HEK293 (cell line): Measurements from ENCODE around the gene MAGI1.
A peak's percentile ranks its signal among the peaks of the same experiment; 100 is the strongest.

ENCODE experiments used
- CTCF ChIA-PET: fragments of 350-600 bp; formaldehyde crosslinking; extraction: SDS; loops from one replicate; lab custom pipeline; 2021; ENCODE audit warnings: antibody characterized with exemption; lab: Yijun Ruan, JAX
- POLR2A ChIA-PET: fragments of 300-600 bp; formaldehyde crosslinking; extraction: SDS; loops from one replicate; lab custom pipeline; 2020; ENCODE audit warnings: antibody characterized with exemption, inconsistent platforms; lab: Yijun Ruan, JAX
- H3K27ac ChIP-seq: fragments of 200-500 bp; sonication (Bioruptor generic); 2 replicates; pipeline ENCODE4 v1.5.1; 2014; ENCODE audit warnings: low read depth, low read length, control low read depth, inconsistent platforms; ENCODE audit errors: extremely low read depth
- H3K36me3 ChIP-seq, 2 experiments: fragments of 200-500 bp in 1 of 2; sonication (Bioruptor generic) in 1 of 2; 1 replicate in 1 of 2; 2 replicates in 1 of 2; pipeline ENCODE4 v1.5.1; 2014 to 2017; ENCODE audit warnings: inconsistent platforms in 2 of 2, low read length in 2 of 2; ENCODE audit not compliant: control insufficient read depth in 2 of 2, insufficient read depth in 1 of 2
- H3K4me1 ChIP-seq: fragments of 200-500 bp; sonication (Bioruptor generic); 2 replicates; pipeline ENCODE4 v1.5.1; 2014; ENCODE audit warnings: mild to moderate bottlenecking, low read length, inconsistent platforms; ENCODE audit not compliant: control insufficient read depth, insufficient read depth
- H3K4me3 ChIP-seq: 2 replicates; pipeline ENCODE4 v1.5.1; 2011; ENCODE audit warnings: low read depth, mild to moderate bottlenecking, control low read depth, low read length, moderate library complexity
- H3K9me3 ChIP-seq: fragments of 200-500 bp; sonication (Bioruptor generic); 2 replicates; pipeline ENCODE4 v1.5.1; 2014; ENCODE audit warnings: low read depth, low read length, inconsistent platforms; ENCODE audit not compliant: control insufficient read depth, insufficient read depth
- GLI2 ChIP-seq: fragments of 450-650 bp; formaldehyde crosslinking; IDR thresholded peaks from 2 replicates; pipeline ENCODE4; 2017; ENCODE audit warnings: missing biosample characterization, missing genetic modification characterization, low read depth, borderline replicate concordance
- HOXA7 ChIP-seq: sonication (generic); formaldehyde crosslinking; IDR thresholded peaks from 2 replicates; pipeline ENCODE4 v1.8.1; 2022; ENCODE audit warnings: missing genetic modification reagents, borderline replicate concordance
- KLF8 ChIP-seq: fragments of 450-650 bp; formaldehyde crosslinking; IDR thresholded peaks from 2 replicates; pipeline ENCODE4 v1.5.1; 2016; ENCODE audit warnings: missing biosample characterization, missing genetic modification characterization
- REPIN1 ChIP-seq: fragments of 450-650 bp; formaldehyde crosslinking; IDR thresholded peaks from 2 replicates; pipeline ENCODE4 v1.5.1; 2017; ENCODE audit warnings: missing biosample characterization, missing genetic modification characterization, low read depth
- ZBTB1 ChIP-seq: fragments of 450-650 bp; formaldehyde crosslinking; IDR thresholded peaks from 2 replicates; pipeline ENCODE4 v1.5.1; 2016; ENCODE audit warnings: missing biosample characterization, missing genetic modification characterization
- ZBTB7A ChIP-seq: fragments of 450-650 bp; formaldehyde crosslinking; IDR thresholded peaks from 2 replicates; pipeline ENCODE4 v1.5.1; 2016; ENCODE audit warnings: low read depth, missing biosample characterization, missing genetic modification characterization
- ZBTB8A ChIP-seq: fragments of 450-650 bp; formaldehyde crosslinking; IDR thresholded peaks from 2 replicates; pipeline ENCODE4 v1.5.1; 2016; ENCODE audit warnings: missing biosample characterization, missing genetic modification characterization
- ZFHX2 ChIP-seq: fragments of 450-650 bp; formaldehyde crosslinking; conservative IDR thresholded peaks from 2 replicates; pipeline ENCODE4 v1.5.1; 2016; ENCODE audit warnings: missing biosample characterization, missing genetic modification characterization
- ZNF121 ChIP-seq: fragments of 450-650 bp; formaldehyde crosslinking; IDR thresholded peaks from 2 replicates; pipeline ENCODE4 v1.5.1; 2016; ENCODE audit warnings: missing biosample characterization, missing genetic modification characterization
- ZNF16 ChIP-seq: fragments of 450-650 bp; formaldehyde crosslinking; IDR thresholded peaks from 2 replicates; pipeline ENCODE4 v1.5.1; 2016; ENCODE audit warnings: low read depth, missing biosample characterization, missing genetic modification characterization
- ZNF214 ChIP-seq: fragments of 450-650 bp; formaldehyde crosslinking; IDR thresholded peaks from 2 replicates; pipeline ENCODE4 v1.5.1; 2017; ENCODE audit warnings: missing biosample characterization, mild to moderate bottlenecking, missing genetic modification characterization, borderline replicate concordance
- ZNF223 ChIP-seq: fragments of 450-650 bp; formaldehyde crosslinking; IDR thresholded peaks from 2 replicates; pipeline ENCODE4 v1.5.1; 2016; ENCODE audit warnings: missing biosample characterization, missing genetic modification characterization
- ZNF302 ChIP-seq: fragments of 450-650 bp; formaldehyde crosslinking; IDR thresholded peaks from 2 replicates; pipeline ENCODE4 v1.5.1; 2016; ENCODE audit warnings: missing biosample characterization, missing genetic modification characterization, low read depth
- ZNF391 ChIP-seq: fragments of 450-650 bp; formaldehyde crosslinking; IDR thresholded peaks from 2 replicates; pipeline ENCODE4 v1.5.1; 2016; ENCODE audit warnings: low read depth, missing biosample characterization, missing genetic modification characterization, borderline replicate concordance
- ZNF404 ChIP-seq: fragments of 450-650 bp; formaldehyde crosslinking; IDR thresholded peaks from 2 replicates; pipeline ENCODE4 v1.5.1; 2017; ENCODE audit warnings: missing biosample characterization, missing genetic modification characterization
- ZNF510 ChIP-seq: fragments of 450-650 bp; formaldehyde crosslinking; IDR thresholded peaks from 2 replicates; pipeline ENCODE4 v1.5.1; 2018; ENCODE audit warnings: mild to moderate bottlenecking, missing genetic modification characterization, missing biosample characterization; ENCODE audit not compliant: insufficient replicate concordance
- ZNF548 ChIP-seq: fragments of 450-650 bp; formaldehyde crosslinking; IDR thresholded peaks from 2 replicates; pipeline ENCODE4 v1.5.1; 2016; ENCODE audit warnings: missing biosample characterization, missing genetic modification characterization
- ZNF629 ChIP-seq: fragments of 450-650 bp; formaldehyde crosslinking; IDR thresholded peaks from 2 replicates; pipeline ENCODE4 v1.5.1; 2017; ENCODE audit warnings: missing biosample characterization, missing genetic modification characterization
- ZNF660 ChIP-seq: fragments of 450-650 bp; IDR thresholded peaks from 2 replicates; pipeline ENCODE4 v1.5.1; 2018; ENCODE audit warnings: missing biosample characterization, mild to moderate bottlenecking, missing genetic modification characterization
- ZNF777 ChIP-seq: fragments of 450-650 bp; formaldehyde crosslinking; IDR thresholded peaks from 2 replicates; pipeline ENCODE4 v1.5.1; 2017; ENCODE audit warnings: missing biosample characterization, missing genetic modification characterization, borderline replicate concordance
- TF ChIP-seq, protein P1 (sequence below): fragments of 450-650 bp; formaldehyde crosslinking; IDR thresholded peaks from 2 replicates; pipeline ENCODE4 v1.5.1; 2017; ENCODE audit warnings: missing biosample characterization, missing genetic modification characterization
- TF ChIP-seq, protein P2 (sequence below): fragments of 450-650 bp; formaldehyde crosslinking; IDR thresholded peaks from 2 replicates; pipeline ENCODE4 v1.5.1; 2016; ENCODE audit warnings: missing biosample characterization, missing genetic modification characterization
- TF ChIP-seq, protein P3 (sequence below): fragments of 450-650 bp; formaldehyde crosslinking; IDR thresholded peaks from 2 replicates; pipeline ENCODE4 v1.5.1; 2016; ENCODE audit warnings: missing biosample characterization, missing genetic modification characterization, low read depth
- TF ChIP-seq, protein P4 (sequence below): fragments of 450-650 bp; formaldehyde crosslinking; IDR thresholded peaks from 2 replicates; pipeline ENCODE4 v1.5.1; 2016; ENCODE audit warnings: missing biosample characterization, missing genetic modification characterization
- TF ChIP-seq, protein P5 (sequence below): sonication (generic); formaldehyde crosslinking; IDR thresholded peaks from 2 replicates; pipeline ENCODE4 v1.8.1; 2022; ENCODE audit warnings: mild to moderate bottlenecking, moderate library complexity, missing genetic modification reagents
- TF ChIP-seq, protein P6 (sequence below): fragments of 450-650 bp; formaldehyde crosslinking; IDR thresholded peaks from 2 replicates; pipeline ENCODE4 v1.5.1; 2016; ENCODE audit warnings: missing biosample characterization, missing genetic modification characterization

The MAGI1 gene

DNA sequence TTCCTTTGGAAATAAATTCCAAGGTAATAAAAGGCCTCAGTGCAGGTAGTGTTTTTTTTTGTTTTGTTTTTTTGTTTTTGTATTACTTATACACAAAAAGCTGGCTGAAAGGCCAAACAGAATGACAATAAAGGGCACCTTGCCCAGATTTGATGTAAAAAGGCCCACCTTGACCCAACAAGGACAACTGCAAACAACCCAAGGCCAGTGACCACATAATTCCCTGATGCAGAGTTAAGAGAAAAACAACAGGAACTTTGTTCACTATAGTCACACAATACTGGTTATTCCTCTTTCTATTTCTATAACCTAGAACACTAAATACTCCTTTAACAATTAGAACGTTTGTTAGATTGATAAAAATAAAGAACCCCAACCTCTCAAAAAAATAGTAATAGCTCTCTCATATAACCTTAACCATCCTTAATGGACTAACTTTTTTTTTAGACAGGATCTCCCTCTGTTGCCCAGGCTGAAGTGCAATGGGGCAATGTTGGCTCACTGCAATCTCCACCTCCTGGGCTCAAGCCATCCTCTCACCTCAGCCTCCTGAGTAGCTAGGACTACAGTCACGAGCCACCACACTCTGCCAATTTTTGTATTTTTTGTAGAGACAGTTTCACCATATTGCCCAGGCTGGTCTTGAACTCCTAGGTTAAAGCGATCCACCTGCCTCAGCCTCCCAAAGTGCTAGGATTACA is 113.3 kb downstream of the MAGI1 start:
- Histone ChIP-seq H3K4me3 (no peak overlapping the region), H3K4me1 (peaks cover 3% of the 10 kb centered on the region; the same call in 1 of the 2 replicates), H3K36me3 (no peaks in the 10 kb centered on the region), H3K27ac (no peak overlapping the region), H3K9me3 (no peaks in the 10 kb centered on the region)
- TF ChIP-seq ZNF404 (tag by site-specific recombination) (no peak), ZNF777 (no peak), ZNF660 (tag by site-specific recombination) (no peak), ZNF223 (tag by site-specific recombination) (no peak), ZNF121 (tag by site-specific recombination) (peak; percentile 61; the same call in 1 of the 2 replicates)
- TF ChIP-seq, protein P1, sequence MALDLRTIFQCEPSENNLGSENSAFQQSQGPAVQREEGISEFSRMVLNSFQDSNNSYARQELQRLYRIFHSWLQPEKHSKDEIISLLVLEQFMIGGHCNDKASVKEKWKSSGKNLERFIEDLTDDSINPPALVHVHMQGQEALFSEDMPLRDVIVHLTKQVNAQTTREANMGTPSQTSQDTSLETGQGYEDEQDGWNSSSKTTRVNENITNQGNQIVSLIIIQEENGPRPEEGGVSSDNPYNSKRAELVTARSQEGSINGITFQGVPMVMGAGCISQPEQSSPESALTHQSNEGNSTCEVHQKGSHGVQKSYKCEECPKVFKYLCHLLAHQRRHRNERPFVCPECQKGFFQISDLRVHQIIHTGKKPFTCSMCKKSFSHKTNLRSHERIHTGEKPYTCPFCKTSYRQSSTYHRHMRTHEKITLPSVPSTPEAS (tag by site-specific recombination) = no peak
- TF ChIP-seq, protein P2, sequence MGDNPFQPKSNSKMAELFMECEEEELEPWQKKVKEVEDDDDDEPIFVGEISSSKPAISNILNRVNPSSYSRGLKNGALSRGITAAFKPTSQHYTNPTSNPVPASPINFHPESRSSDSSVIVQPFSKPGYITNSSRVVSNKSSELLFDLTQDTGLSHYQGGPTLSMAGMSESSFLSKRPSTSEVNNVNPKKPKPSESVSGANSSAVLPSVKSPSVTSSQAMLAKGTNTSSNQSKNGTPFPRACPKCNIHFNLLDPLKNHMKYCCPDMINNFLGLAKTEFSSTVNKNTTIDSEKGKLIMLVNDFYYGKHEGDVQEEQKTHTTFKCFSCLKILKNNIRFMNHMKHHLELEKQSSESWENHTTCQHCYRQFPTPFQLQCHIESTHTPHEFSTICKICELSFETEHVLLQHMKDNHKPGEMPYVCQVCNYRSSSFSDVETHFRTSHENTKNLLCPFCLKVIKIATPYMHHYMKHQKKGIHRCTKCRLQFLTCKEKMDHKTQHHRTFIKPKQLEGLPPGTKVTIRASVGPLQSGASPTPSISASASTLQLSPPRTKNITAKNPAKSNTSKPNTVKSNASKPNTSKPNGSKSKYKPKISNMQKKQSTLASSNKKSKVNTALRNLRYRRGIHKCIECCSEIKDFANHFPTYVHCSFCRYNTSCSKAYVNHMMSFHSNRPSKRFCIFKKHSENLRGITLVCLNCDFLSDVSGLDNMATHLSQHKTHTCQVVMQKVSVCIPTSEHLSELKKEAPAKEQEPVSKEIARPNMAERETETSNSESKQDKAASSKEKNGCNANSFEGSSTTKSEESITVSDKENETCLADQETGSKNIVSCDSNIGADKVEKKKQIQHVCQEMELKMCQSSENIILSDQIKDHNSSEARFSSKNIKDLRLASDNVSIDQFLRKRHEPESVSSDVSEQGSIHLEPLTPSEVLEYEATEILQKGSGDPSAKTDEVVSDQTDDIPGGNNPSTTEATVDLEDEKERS (tag by site-specific recombination) = no peak
- ChIA-PET CTCF (no interaction called here), POLR2A (no interaction called here)

DNA sequence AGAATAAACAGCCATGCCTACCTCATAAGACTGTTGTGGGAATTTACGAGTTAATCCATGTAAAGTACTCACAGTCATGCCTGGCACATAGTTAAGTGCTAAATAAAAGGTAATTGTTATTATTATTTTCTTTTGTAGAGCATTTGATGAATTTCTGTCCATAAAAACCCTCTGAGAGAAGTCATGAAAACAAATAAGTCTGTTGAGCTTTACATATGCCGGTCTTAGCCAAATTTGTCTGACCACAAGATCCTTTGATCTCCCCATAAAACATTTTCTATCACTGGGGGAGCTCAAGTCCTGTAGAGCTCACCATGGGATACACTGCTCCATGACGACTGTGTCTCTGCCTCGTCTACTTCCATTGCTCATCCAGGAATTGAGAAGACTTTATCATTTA is 114.0 kb downstream of the MAGI1 start:
- ChIA-PET POLR2A (no interaction called here), CTCF (no interaction called here)
- H3K4me1 ChIP-seq = peaks cover 3% of the 10 kb centered on the region; the same call in 1 of the 2 replicates
- H3K9me3 ChIP-seq = no peaks in the 10 kb centered on the region
- H3K4me3 ChIP-seq = no peak overlapping the region
- H3K27ac ChIP-seq = no peak overlapping the region
- H3K36me3 ChIP-seq = no peaks in the 10 kb centered on the region
- TF ChIP-seq ZBTB7A (tag by site-specific recombination) = no peak
- no peak for TF ChIP-seq ZFHX2 (tag by site-specific recombination)
- no peak for TF ChIP-seq ZNF302 (tag by site-specific recombination)
- TF ChIP-seq, protein P3, sequence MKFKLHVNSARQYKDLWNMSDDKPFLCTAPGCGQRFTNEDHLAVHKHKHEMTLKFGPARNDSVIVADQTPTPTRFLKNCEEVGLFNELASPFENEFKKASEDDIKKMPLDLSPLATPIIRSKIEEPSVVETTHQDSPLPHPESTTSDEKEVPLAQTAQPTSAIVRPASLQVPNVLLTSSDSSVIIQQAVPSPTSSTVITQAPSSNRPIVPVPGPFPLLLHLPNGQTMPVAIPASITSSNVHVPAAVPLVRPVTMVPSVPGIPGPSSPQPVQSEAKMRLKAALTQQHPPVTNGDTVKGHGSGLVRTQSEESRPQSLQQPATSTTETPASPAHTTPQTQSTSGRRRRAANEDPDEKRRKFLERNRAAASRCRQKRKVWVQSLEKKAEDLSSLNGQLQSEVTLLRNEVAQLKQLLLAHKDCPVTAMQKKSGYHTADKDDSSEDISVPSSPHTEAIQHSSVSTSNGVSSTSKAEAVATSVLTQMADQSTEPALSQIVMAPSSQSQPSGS (tag by site-specific recombination) = no peak
- TF ChIP-seq, protein P4, sequence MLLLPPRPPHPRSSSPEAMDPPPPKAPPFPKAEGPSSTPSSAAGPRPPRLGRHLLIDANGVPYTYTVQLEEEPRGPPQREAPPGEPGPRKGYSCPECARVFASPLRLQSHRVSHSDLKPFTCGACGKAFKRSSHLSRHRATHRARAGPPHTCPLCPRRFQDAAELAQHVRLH (tag by site-specific recombination) = peak; percentile 60; the same call in 1 of the 2 replicates
- TF ChIP-seq, protein P5, sequence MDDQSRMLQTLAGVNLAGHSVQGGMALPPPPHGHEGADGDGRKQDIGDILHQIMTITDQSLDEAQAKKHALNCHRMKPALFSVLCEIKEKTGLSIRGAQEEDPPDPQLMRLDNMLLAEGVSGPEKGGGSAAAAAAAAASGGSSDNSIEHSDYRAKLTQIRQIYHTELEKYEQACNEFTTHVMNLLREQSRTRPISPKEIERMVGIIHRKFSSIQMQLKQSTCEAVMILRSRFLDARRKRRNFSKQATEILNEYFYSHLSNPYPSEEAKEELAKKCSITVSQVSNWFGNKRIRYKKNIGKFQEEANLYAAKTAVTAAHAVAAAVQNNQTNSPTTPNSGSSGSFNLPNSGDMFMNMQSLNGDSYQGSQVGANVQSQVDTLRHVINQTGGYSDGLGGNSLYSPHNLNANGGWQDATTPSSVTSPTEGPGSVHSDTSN (CRISPR knock-in tag) = no peak
- TF ChIP-seq KLF8 (tag by site-specific recombination) = no peak
- TF ChIP-seq ZNF16 (tag by site-specific recombination) = no peak
- TF ChIP-seq ZNF510 (tag by site-specific recombination) = no peak
- no peak for TF ChIP-seq ZNF121 (tag by site-specific recombination)
- TF ChIP-seq ZNF629 = peak; percentile 34; the same call in 1 of the 2 replicates
- TF ChIP-seq ZBTB1 (tag by site-specific recombination) = no peak
- peak; percentile 74 for TF ChIP-seq GLI2 (tag by site-specific recombination)
- TF ChIP-seq ZNF548 (tag by site-specific recombination) = no peak
- no peak for TF ChIP-seq ZNF214 (tag by site-specific recombination)
- no peak for TF ChIP-seq ZNF391 (tag by site-specific recombination)
- TF ChIP-seq ZBTB8A (tag by site-specific recombination) = no peak
- TF ChIP-seq HOXA7 = no peak
- TF ChIP-seq REPIN1 (tag by site-specific recombination) = no peak
- TF ChIP-seq, protein P6, sequence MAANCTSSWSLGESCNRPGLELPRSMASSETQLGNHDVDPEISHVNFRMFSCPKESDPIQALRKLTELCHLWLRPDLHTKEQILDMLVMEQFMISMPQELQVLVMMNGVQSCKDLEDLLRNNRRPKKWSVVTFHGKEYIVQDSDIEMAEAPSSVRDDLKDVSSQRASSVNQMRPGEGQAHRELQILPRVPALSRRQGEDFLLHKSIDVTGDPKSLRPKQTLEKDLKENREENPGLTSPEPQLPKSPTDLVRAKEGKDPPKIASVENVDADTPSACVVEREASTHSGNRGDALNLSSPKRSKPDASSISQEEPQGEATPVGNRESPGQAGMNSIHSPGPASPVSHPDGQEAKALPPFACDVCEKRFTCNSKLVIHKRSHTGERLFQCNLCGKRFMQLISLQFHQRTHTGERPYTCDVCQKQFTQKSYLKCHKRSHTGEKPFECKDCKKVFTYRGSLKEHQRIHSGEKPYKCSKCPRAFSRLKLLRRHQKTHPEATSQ (tag by site-specific recombination) = no peak
